ENCODE measurements around the gene MFNG.

MFNG gene

GRCh38 chr22:37525746-37526350 is 39.7 kb upstream of the MFNG start:
- Histone ChIP-seq H3K27ac (ENCODE audit: extremely low read depth, low read depth, low read length) (no peak overlapping the region), H3K9me3 (ENCODE audit: control insufficient read depth, insufficient read depth, low read depth, low read length) (no peaks in the 10 kb centered on the region), H3K36me3 (ENCODE audit: control insufficient read depth in 2 of 2, insufficient read depth in 1 of 2, low read length in 2 of 2) (no peaks in the 10 kb centered on the region), H3K4me1 (ENCODE audit: control insufficient read depth, insufficient read depth, low read length) (no peaks in the 10 kb centered on the region), H3K4me3 (ENCODE audit: low read depth, low read length) (no peak overlapping the region)
- CTCF ChIA-PET: interaction anchor here (0.8 to 1.3 kb wide), 2 partner anchors 13 to 54 kb away, joined by 3 read pairs; no protein-coding TSS in a partner anchor
- TF ChIP-seq ZSCAN30 (tag by site-specific recombination; IDR thresholded peaks at IDR 0.05) (no peak), TRIM28 (IDR thresholded peaks at IDR 0.05; ENCODE audit: borderline replicate concordance, low read length) (no peak), PRDM2 (tag by site-specific recombination; IDR thresholded peaks at IDR 0.05; ENCODE audit: borderline replicate concordance) (no peak), HIC1 (tag by site-specific recombination; IDR thresholded peaks at IDR 0.05) (0 out of 2 replicates have a peak, but pooled peaks have one; percentile 1)
- POLR2A ChIA-PET: interaction anchor here (0.5 kb wide), 1 partner anchor 975 kb away, joined by 4 read pairs; no protein-coding TSS in a partner anchor

- Histone ChIP-seq H3K4me1 (ENCODE audit: control insufficient read depth, insufficient read depth, low read length) (no peaks in the 10 kb centered on the region), H3K4me3 (ENCODE audit: low read depth, low read length) (no peak overlapping the region), H3K27ac (ENCODE audit: extremely low read depth, low read depth, low read length) (no peak overlapping the region), H3K36me3 (ENCODE audit: control insufficient read depth in 2 of 2, insufficient read depth in 1 of 2, low read length in 2 of 2) (no peaks in the 10 kb centered on the region), H3K9me3 (ENCODE audit: control insufficient read depth, insufficient read depth, low read depth, low read length) (no peaks in the 10 kb centered on the region)
- CTCF ChIA-PET: interaction anchor here (0.7 to 1.3 kb wide), 4 partner anchors 13 to 190 kb away, joined by 3 to 4 read pairs (median 3); no protein-coding TSS in a partner anchor
- POLR2A ChIA-PET: interaction anchor here (0.5 kb wide), 1 partner anchor 976 kb away, joined by 4 read pairs; no protein-coding TSS in a partner anchor
- TF ChIP-seq ZNF548 (tag by site-specific recombination; IDR thresholded peaks at IDR 0.05): no peak
- peak; percentile 98 for TF ChIP-seq ZFHX2 (tag by site-specific recombination; conservative IDR thresholded peaks at IDR 0.05)
- peak; percentile 75 for TF ChIP-seq SP7 (tag by site-specific recombination; IDR thresholded peaks at IDR 0.05)
- no peak for TF ChIP-seq ATF2 (tag by site-specific recombination; IDR thresholded peaks at IDR 0.05; ENCODE audit: low read depth)
- TF ChIP-seq ZNF513 (tag by site-specific recombination; IDR thresholded peaks at IDR 0.05): no peak
- TF ChIP-seq INSM2 (tag by site-specific recombination; IDR thresholded peaks at IDR 0.05): 0 out of 2 replicates have a peak, but pooled peaks have one; percentile 16
- TF ChIP-seq HIC1 (tag by site-specific recombination; IDR thresholded peaks at IDR 0.05): peak; percentile 65
- TF ChIP-seq KLF10 (tag by site-specific recombination; IDR thresholded peaks at IDR 0.05): no peak
- no peak for TF ChIP-seq ZNF175 (tag by site-specific recombination; IDR thresholded peaks at IDR 0.05)
- TF ChIP-seq GLIS2 (tag by site-specific recombination; IDR thresholded peaks at IDR 0.05): peak; percentile 77
- TF ChIP-seq BCL6B (tag by site-specific recombination; IDR thresholded peaks at IDR 0.05): no peak
Measured at GRCh38 chr22:37525073-37525745, 39.0 kb upstream of the MFNG start.
